ENCODE results near the gene USP40. TPM values are rescaled to one million over a fixed set of nuclear protein-coding genes. Genes with fewer than 3 reads are reported as not detected.

The USP40 gene
- total RNA-seq, 4 donors from 2014 or later: 12.3 to 23.3 (median 20.1) TPM

DNA sequence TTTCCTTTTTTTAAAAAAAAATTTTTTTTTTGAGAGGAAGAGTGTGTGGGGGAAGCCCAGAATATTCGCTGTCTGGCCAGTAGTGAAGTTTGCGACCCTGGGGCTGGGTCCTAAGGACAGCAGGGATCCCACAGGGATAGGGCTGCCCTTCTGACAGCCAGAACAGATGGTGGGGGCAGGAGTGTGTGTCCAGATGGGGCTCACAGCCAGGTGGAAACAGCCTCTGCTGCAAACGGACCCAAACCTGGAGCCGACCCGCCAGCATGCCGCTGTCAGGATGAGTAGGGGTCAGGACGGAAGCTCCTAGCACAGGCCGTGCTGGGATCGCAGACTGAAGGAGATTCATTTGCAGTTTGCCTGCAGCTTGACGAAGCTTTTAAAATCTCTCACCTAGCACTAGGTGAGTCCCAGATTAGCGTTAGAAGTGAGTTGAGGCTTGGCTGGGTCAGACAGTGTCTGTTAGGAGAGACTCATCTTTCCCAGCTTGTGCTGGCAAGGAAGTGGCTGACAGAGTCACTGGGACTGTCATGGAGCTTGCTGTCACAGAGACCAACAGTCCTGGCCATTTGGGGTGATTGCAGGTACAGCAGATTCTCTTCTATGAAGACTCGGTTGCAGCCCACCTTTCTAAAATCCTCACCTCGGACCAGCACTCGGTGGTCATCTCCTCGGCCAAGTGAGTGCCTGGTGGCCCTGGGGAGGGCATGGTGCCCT, 118.9 kb downstream of the USP40 start:
- H3K27me3 ChIP-seq: no peaks in the 10 kb centered on the region
- no peak for DNase-seq (ENCODE audit: extremely low spot score)
- H3K4me3 ChIP-seq: no peak overlapping the region
- H3K9me3 ChIP-seq: no peaks in the 10 kb centered on the region
- peaks cover 10 to 94% (median 77%) of the 10 kb centered on the region in 4 donors for H3K36me3 ChIP-seq
- 95% methylated on average over 9 of the region's 15 CpGs for WGBS
- TF ChIP-seq POLR2AphosphoS5 (IDR thresholded peaks at IDR 0.05): no peak
- TF ChIP-seq, protein P1, sequence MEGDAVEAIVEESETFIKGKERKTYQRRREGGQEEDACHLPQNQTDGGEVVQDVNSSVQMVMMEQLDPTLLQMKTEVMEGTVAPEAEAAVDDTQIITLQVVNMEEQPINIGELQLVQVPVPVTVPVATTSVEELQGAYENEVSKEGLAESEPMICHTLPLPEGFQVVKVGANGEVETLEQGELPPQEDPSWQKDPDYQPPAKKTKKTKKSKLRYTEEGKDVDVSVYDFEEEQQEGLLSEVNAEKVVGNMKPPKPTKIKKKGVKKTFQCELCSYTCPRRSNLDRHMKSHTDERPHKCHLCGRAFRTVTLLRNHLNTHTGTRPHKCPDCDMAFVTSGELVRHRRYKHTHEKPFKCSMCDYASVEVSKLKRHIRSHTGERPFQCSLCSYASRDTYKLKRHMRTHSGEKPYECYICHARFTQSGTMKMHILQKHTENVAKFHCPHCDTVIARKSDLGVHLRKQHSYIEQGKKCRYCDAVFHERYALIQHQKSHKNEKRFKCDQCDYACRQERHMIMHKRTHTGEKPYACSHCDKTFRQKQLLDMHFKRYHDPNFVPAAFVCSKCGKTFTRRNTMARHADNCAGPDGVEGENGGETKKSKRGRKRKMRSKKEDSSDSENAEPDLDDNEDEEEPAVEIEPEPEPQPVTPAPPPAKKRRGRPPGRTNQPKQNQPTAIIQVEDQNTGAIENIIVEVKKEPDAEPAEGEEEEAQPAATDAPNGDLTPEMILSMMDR (IDR thresholded peaks at IDR 0.05): no peak
- no peak for TF ChIP-seq EP300 (IDR thresholded peaks at IDR 0.05)
- no peak for TF ChIP-seq POLR2A (IDR thresholded peaks at IDR 0.05; ENCODE audit: low read depth)
- intact Hi-C loops (cut with DNase I): no loop called here
- no peak overlapping the region for H3K27ac ChIP-seq (replicated peaks in 1 of 4)
- peaks cover 0 to 16% (median 13%) of the 10 kb centered on the region in 4 donors for H3K4me1 ChIP-seq

DNA sequence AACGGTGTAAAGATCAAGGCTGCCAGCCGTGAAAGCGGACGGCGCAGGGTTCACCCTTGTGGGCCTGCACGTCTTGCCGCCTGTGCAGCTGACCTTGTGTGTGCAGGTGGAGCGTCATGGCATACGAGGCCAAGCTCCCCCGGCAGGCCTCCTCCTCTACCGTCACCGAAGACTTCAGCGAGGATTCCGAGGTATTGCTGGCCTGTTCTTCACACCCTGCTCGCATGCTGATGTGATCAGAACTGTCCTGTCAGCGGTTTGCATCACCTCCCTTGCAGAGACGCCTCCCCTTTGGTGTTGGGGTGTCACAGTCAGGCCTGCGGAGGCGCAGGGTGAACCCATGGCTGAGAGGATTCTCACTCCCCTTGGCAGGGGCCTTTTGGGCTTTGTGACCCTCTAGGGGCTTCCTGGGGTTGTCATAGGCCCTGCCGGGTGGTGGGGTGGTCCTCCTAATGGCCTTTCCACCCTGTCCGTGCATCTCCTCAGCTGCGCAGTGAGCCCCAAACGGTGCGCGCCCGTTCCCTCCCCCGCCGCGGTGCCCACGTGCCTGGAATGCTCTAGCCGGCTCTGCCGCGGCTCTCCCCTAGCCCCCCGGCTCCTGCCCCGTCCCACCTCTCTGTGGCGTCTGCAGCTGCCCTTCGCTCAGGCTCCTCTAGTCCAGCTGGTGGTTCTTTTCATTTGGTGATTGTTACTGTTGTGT, 119.8 kb downstream of the USP40 start:
- Histone ChIP-seq H3K27me3 (no peaks in the 10 kb centered on the region), H3K27ac (replicated peaks in 1 of 4) (no peak overlapping the region), H3K36me3 (peaks cover 6 to 94% (median 74%) of the 10 kb centered on the region in 4 donors), H3K4me1 (peaks cover 0 to 16% (median 13%) of the 10 kb centered on the region in 4 donors), H3K4me3 (no peak overlapping the region), H3K9me3 (no peaks in the 10 kb centered on the region)
- whole genome bisulfite sequencing: 93% methylated on average over 33 of the region's 37 CpGs
- DNase-seq (ENCODE audit: extremely low spot score): no peak
- intact Hi-C loops (cut with DNase I): no loop called here
- TF ChIP-seq POLR2AphosphoS5 (IDR thresholded peaks at IDR 0.05): no peak
- TF ChIP-seq, protein P1 (IDR thresholded peaks at IDR 0.05): no peak
- TF ChIP-seq POLR2A (IDR thresholded peaks at IDR 0.05; ENCODE audit: low read depth): no peak
- no peak for TF ChIP-seq EP300 (IDR thresholded peaks at IDR 0.05)

DNA sequence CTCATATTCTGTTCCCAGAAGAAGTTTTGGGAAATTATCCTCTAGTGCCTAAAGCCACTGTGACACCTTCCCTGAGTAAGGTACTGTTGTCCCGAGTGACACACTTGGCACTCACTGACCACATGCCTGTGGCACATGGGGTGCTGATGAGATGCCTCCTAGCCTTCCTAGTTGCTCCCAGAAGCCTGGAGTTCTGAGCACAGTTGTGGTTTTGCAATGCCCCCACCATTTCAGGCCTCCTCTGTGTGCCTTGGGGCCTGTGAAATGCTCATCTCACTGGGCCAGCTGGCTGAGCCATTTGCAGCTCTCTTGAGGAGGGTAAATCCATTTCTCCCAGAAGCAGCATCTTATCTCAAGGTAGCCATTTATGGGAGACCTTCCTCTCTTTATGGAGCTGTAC, 120.5 kb downstream of the USP40 start:
- 78% methylated on average over 1 of the region's 1 CpG for WGBS
- intact Hi-C loops (cut with DNase I): no loop called here
- peaks cover under 1 to 94% (median 75%) of the 10 kb centered on the region in 4 donors for H3K36me3 ChIP-seq
- H3K27ac ChIP-seq (replicated peaks in 1 of 4): no peak overlapping the region
- H3K9me3 ChIP-seq: no peaks in the 10 kb centered on the region
- H3K4me3 ChIP-seq: no peak overlapping the region
- H3K4me1 ChIP-seq: peaks cover 0 to 16% (median 13%) of the 10 kb centered on the region in 4 donors
- no peak for TF ChIP-seq POLR2AphosphoS5 (IDR thresholded peaks at IDR 0.05)
- H3K27me3 ChIP-seq: no peaks in the 10 kb centered on the region
- DNase-seq (ENCODE audit: extremely low spot score): no peak

DNA sequence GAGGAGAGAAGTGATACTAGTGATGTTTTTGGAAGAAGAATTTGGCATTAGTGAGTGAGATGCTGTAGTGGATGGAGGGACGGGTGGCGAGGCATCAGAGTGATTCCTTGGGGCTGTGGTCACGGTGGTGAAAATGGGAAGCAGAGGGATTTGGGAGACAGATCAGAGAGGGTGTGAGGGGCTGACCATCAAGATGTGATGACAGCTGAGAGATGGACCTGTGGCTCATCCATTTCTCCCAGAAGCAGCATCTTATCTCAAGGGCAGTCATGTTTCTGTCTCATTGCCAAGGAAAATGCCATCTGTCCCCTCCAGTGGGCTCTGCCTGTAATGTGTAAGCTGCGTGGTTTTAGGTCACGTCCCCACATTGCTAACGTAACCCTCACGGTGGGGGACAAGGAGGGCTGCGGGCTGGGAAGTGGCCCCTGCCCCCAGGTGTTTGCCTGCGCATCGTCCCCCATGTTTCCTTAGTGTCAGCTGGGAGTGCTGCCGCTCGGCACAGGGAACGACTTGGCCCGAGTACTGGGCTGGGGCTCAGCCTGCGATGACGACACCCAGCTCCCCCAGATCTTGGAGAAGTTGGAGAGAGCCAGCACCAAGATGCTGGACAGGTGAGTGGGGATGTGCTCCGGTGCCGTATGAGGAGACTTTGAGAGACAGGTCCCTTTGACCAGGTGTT, 121.3 kb downstream of the USP40 start:
- Histone ChIP-seq H3K4me3 (no peak overlapping the region), H3K4me1 (peaks cover 0 to 16% (median 13%) of the 10 kb centered on the region in 4 donors), H3K27me3 (no peaks in the 10 kb centered on the region), H3K36me3 (peaks cover 0 to 91% (median 70%) of the 10 kb centered on the region in 4 donors), H3K9me3 (no peaks in the 10 kb centered on the region), H3K27ac (replicated peaks in 1 of 4) (no peak overlapping the region)
- TF ChIP-seq, protein P1 (IDR thresholded peaks at IDR 0.05): no peak
- no peak for TF ChIP-seq POLR2A (IDR thresholded peaks at IDR 0.05; ENCODE audit: low read depth)
- TF ChIP-seq EP300 (IDR thresholded peaks at IDR 0.05): no peak
- 89% methylated on average over 18 of the region's 18 CpGs for WGBS
- DNase-seq (ENCODE audit: extremely low spot score): no peak
- intact Hi-C loops (cut with DNase I): no loop called here

DNA sequence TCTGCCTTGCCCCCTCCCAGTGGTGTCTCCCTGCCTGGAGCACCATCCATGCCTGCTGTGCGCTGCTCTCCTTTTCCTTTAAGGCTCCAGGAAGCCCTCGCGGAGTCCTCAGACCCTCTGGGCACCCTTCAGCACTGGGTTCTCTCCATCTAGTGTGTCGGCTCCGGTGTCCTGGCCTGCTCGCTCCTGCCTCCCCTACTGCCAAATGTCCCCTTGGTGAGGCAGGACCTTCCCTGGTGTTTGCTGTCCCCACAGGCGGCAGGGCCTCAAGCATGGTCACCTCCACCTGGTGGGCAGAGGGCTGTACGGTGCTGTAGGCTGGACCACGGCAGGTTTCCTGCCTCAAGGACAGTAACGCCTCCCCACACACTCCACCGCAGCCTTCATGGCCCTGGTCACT, 122.1 kb downstream of the USP40 start:
- Histone ChIP-seq H3K9me3 (no peaks in the 10 kb centered on the region), H3K36me3 (peaks cover 0 to 91% (median 65%) of the 10 kb centered on the region in 4 donors), H3K4me3 (no peak overlapping the region), H3K27ac (replicated peaks in 1 of 4) (no peak overlapping the region), H3K4me1 (peaks cover 2 to 16% (median 13%) of the 10 kb centered on the region in 4 donors), H3K27me3 (no peaks in the 10 kb centered on the region)
- DNase-seq (ENCODE audit: extremely low spot score): no peak
- 90% methylated on average over 9 of the region's 11 CpGs for WGBS
- intact Hi-C loops (cut with DNase I): loop anchor here (5.0 kb wide), 2 partner anchors 37 to 192 kb away; partner anchors contain the start of gene ATG16L1
- TF ChIP-seq, protein P1 (IDR thresholded peaks at IDR 0.05): no peak
- no peak for TF ChIP-seq EP300 (IDR thresholded peaks at IDR 0.05)
- no peak for TF ChIP-seq POLR2A (IDR thresholded peaks at IDR 0.05; ENCODE audit: low read depth)
- no peak for TF ChIP-seq POLR2AphosphoS5 (IDR thresholded peaks at IDR 0.05)

All from esophagus muscularis mucosa (tissue), 4 donors.